ENCODE data around the gene RTEL1.

GRCh38 chr20:63700199-63701050, 42.3 kb downstream of the RTEL1 start:
- TF ChIP-seq CTCF (IDR thresholded peaks at IDR 0.05; ENCODE audit: low read length): no peak
- no peak for TF ChIP-seq EZH2 (IDR thresholded peaks at IDR 0.05; ENCODE audit: borderline replicate concordance, low read length)
